H9 (cell line): ENCODE results near the gene PHF21B. TPM values are rescaled to one million over a fixed set of nuclear protein-coding genes. Genes with fewer than 3 reads are reported as not detected.

Experiments used
- DNase-seq: peaks from one replicate; pipeline ENCODE4 v3.0.0-alpha.2; 2017
- H2AFZ ChIP-seq: one replicate; pipeline ENCODE4 v1.6.1; 2013; ENCODE audit warnings: mild to moderate bottlenecking, low read length, control low read depth, moderate library complexity
- H2AK5ac ChIP-seq: 2 replicates; pipeline ENCODE4 v1.6.1; 2013; ENCODE audit warnings: low read length, control low read depth, mixed read lengths; ENCODE audit not compliant: insufficient read length
- H2BK120ac ChIP-seq: one replicate; pipeline ENCODE4 v1.6.1; 2013; ENCODE audit warnings: low read depth, mild to moderate bottlenecking, low read length, control low read depth, inconsistent platforms; ENCODE audit not compliant: poor library complexity, severe bottlenecking
- H2BK12ac ChIP-seq: 2 replicates; pipeline ENCODE4 v1.6.1; 2013; ENCODE audit warnings: low read length, control low read depth, mixed read lengths, low read depth; ENCODE audit not compliant: insufficient read length
- H2BK15ac ChIP-seq: 2 replicates; pipeline ENCODE4 v1.6.1; 2013; ENCODE audit warnings: low read depth, low read length, control low read depth
- H2BK20ac ChIP-seq: one replicate; pipeline ENCODE4 v1.6.1; 2013; ENCODE audit warnings: low read depth, mild to moderate bottlenecking, low read length, control low read depth, inconsistent platforms; ENCODE audit not compliant: poor library complexity, severe bottlenecking
- H2BK5ac ChIP-seq: 2 replicates; pipeline ENCODE4 v1.6.1; 2013; ENCODE audit warnings: low read length, control low read depth, mixed read lengths; ENCODE audit not compliant: insufficient read length
- H3K14ac ChIP-seq: 2 replicates; pipeline ENCODE4 v1.6.1; 2013; ENCODE audit warnings: low read length, control low read depth; ENCODE audit not compliant: insufficient read depth
- H3K18ac ChIP-seq: 2 replicates; pipeline ENCODE4 v1.6.1; 2013; ENCODE audit warnings: low read depth, mild to moderate bottlenecking, mixed read lengths, low read length, control low read depth; ENCODE audit not compliant: insufficient read length
- H3K23ac ChIP-seq: 2 replicates; pipeline ENCODE4 v1.6.1; 2013; ENCODE audit warnings: low read length, control low read depth, mixed read lengths, low read depth; ENCODE audit not compliant: insufficient read length
- H3K23me2 ChIP-seq: 2 replicates; pipeline ENCODE4 v1.6.1; 2013; ENCODE audit warnings: low read depth, mild to moderate bottlenecking, mixed read lengths, low read length, control low read depth; ENCODE audit not compliant: insufficient read length, poor library complexity, severe bottlenecking
- H3K27ac ChIP-seq: 2 replicates; pipeline ENCODE4 v1.5.1; 2013; ENCODE audit warnings: low read length, control low read depth, mixed read lengths, low read depth; ENCODE audit not compliant: insufficient read length
- H3K27me3 ChIP-seq: 2 replicates; pipeline ENCODE4 v1.6.1; 2013; ENCODE audit warnings: low read length, control low read depth, inconsistent platforms; ENCODE audit not compliant: insufficient read depth
- H3K4ac ChIP-seq: 2 replicates; pipeline ENCODE4 v1.6.1; 2013; ENCODE audit warnings: low read depth, mild to moderate bottlenecking, control low read depth, inconsistent platforms, low read length, moderate library complexity
- H3K4me1 ChIP-seq: 2 replicates; pipeline ENCODE4 v1.6.1; 2013; ENCODE audit warnings: low read length, control low read depth, inconsistent platforms; ENCODE audit not compliant: insufficient read depth
- H3K4me2 ChIP-seq: 2 replicates; pipeline ENCODE4 v1.6.1; 2013; ENCODE audit warnings: low read length, control low read depth, mixed read lengths; ENCODE audit not compliant: insufficient read length, insufficient read depth
- H3K56ac ChIP-seq: 2 replicates; pipeline ENCODE4 v1.6.1; 2013; ENCODE audit warnings: low read depth, mild to moderate bottlenecking, mixed read lengths, low read length, control low read depth; ENCODE audit not compliant: insufficient read length
- H3K79me1 ChIP-seq: 2 replicates; pipeline ENCODE4 v1.6.1; 2013; ENCODE audit warnings: low read depth, mild to moderate bottlenecking, moderate library complexity, low read length, control low read depth, inconsistent platforms; ENCODE audit not compliant: insufficient read depth, poor library complexity, severe bottlenecking
- H3K79me2 ChIP-seq: 2 replicates; pipeline ENCODE4 v1.6.1; 2013; ENCODE audit warnings: low read length, control low read depth, inconsistent platforms; ENCODE audit not compliant: insufficient read depth
- H3K9ac ChIP-seq: 2 replicates; pipeline ENCODE4 v1.6.1; 2013; ENCODE audit warnings: low read length, control low read depth, mixed read lengths; ENCODE audit not compliant: insufficient read length; ENCODE audit errors: extremely low read depth
- H3K9me3 ChIP-seq: one replicate; pipeline ENCODE4 v1.6.1; 2013; ENCODE audit warnings: low read depth, low read length, inconsistent platforms; ENCODE audit not compliant: control insufficient read depth
- H3T11ph ChIP-seq: one replicate; pipeline ENCODE4 v1.6.1; 2013; ENCODE audit warnings: mild to moderate bottlenecking, low read length, control low read depth, inconsistent platforms
- H4K20me1 ChIP-seq: one replicate; pipeline ENCODE4 v1.6.1; 2013; ENCODE audit not compliant: control insufficient read depth, insufficient read length, insufficient read depth
- H4K5ac ChIP-seq: 2 replicates; pipeline ENCODE4 v1.6.1; 2013; ENCODE audit warnings: low read depth, mild to moderate bottlenecking, mixed read lengths, low read length, control low read depth; ENCODE audit not compliant: insufficient read length
- H4K8ac ChIP-seq: replicated peaks from 2 replicates; pipeline ENCODE4 v1.6.1; 2013; ENCODE audit warnings: low read length, control low read depth, mixed read lengths, low read depth; ENCODE audit not compliant: insufficient read length
- H4K91ac ChIP-seq: 2 replicates; pipeline ENCODE4 v1.6.1; 2013; ENCODE audit warnings: low read depth, mild to moderate bottlenecking, moderate library complexity, mixed read lengths, low read length, control low read depth; ENCODE audit not compliant: insufficient read length
- H3K27ac Mint-ChIP-seq, 3 experiments: 2 replicates in 2 of 3; 3 replicates in 1 of 3; pipeline ENCODE4 v1.8.0; 2020 to 2021; ENCODE audit warnings: mixed read lengths in 3 of 3, mild to moderate bottlenecking in 1 of 3, moderate library complexity in 1 of 3
- H3K27me3 Mint-ChIP-seq: 2 replicates; pipeline ENCODE4 v1.8.0; 2021; ENCODE audit warnings: low read depth, mild to moderate bottlenecking, moderate library complexity, mixed read lengths
- H3K36me3 Mint-ChIP-seq, 3 experiments: 2 replicates in 2 of 3; 3 replicates in 1 of 3; pipeline ENCODE4 v1.8.0; 2020 to 2021; ENCODE audit warnings: low read depth in 3 of 3, mixed read lengths in 3 of 3; ENCODE audit not compliant: insufficient read depth in 1 of 3
- H3K4me1 Mint-ChIP-seq, 2 experiments: 2 replicates each; pipeline ENCODE4 v1.8.0; 2020; ENCODE audit warnings: mixed read lengths in 2 of 2
- H3K4me3 Mint-ChIP-seq, 2 experiments: 2 replicates in 1 of 2; 3 replicates in 1 of 2; pipeline ENCODE4 v1.8.0; 2020 to 2021; ENCODE audit warnings: mild to moderate bottlenecking in 2 of 2, mixed read lengths in 2 of 2, moderate library complexity in 1 of 2
- H3K9me3 Mint-ChIP-seq, 2 experiments: 2 replicates in 1 of 2; 3 replicates in 1 of 2; pipeline ENCODE4 v1.8.0; 2020; ENCODE audit warnings: mild to moderate bottlenecking in 2 of 2, mixed read lengths in 2 of 2, moderate library complexity in 1 of 2
- WGBS: extraction: QIAGEN DNeasy Blood & Tissue Kit; methylation state at CpG from one replicate; pipeline ENCODE4 v1.1.7; 2013; ENCODE audit warnings: missing lambda C conversion rate, low lambda C conversion rate, mixed read lengths; ENCODE audit not compliant: insufficient read length; ENCODE audit errors: extremely low coverage; 5-methylcytosine and 5-hydroxymethylcytosine counted together
- total RNA-seq: library from RNA; stranded (reverse); gene quantifications from 2 replicates; pipeline ENCODE4 v1.2.1, GENCODE V29; 2021
- TF ChIP-seq, protein P1 (sequence below): fragments of 200-600 bp; sonication (generic); conservative IDR thresholded peaks from 3 replicates; pipeline ENCODE4 v1.8.0; 2021; ENCODE audit warnings: antibody characterized with exemption, mild to moderate bottlenecking

The PHF21B gene
- total RNA-seq, 1 experiment from 2014 or later, result 60.3 TPM

DNA sequence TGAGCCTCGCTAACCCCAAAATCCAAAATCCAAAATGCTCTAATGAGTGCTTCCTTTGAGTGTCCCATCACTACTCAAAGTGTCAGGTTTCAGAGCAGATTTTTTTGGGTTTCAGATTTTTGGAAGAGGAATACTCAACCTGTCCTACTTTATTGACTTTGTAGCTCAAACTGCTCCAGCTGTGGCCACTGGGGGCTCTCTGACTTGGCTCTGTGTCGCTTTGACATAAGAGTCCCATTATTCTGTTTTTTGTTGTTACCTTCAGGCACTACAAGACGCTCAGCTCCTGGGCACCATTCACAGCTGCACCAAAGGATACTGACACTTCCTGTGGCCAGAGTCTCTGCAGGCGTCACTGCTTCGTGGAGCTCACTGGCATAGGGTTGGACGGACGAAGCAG lies 41.1 kb downstream of the PHF21B start:
- H3K79me2 ChIP-seq, result peaks cover under 1% of the 10 kb centered on the region; the same call in 1 of the 2 replicates
- no peak overlapping the region for H2BK12ac ChIP-seq
- H3K14ac ChIP-seq, result no peak overlapping the region; the same call in 1 of the 2 replicates
- no peak overlapping the region for H3K9ac ChIP-seq
- H2BK20ac ChIP-seq, result no peak overlapping the region
- H4K5ac ChIP-seq, result no peak overlapping the region
- no peak overlapping the region for H4K8ac ChIP-seq
- H3K4me2 ChIP-seq, result no peak overlapping the region
- H4K91ac ChIP-seq, result no peak overlapping the region
- H3K27ac ChIP-seq, result no peak overlapping the region
- Mint-ChIP-seq H3K36me3 (peaks cover 18 to 52% (median 46%) of the 10 kb centered on the region in 3 experiments; a peak in 6 of 7 replicates), H3K9me3 (no peaks in the 10 kb centered on the region), H3K4me3 (no peak overlapping the region), H3K4me1 (peaks cover 67 to 70% of the 10 kb centered on the region in 2 experiments), H3K27ac (peak overlapping the region in 1 of 3 experiments; percentile 68; a peak in 1 of 7 replicates), H3K27me3 (no peaks in the 10 kb centered on the region)
- H2AFZ ChIP-seq, result no peak overlapping the region
- no peak overlapping the region for H3K56ac ChIP-seq
- no peaks in the 10 kb centered on the region; the same call in 1 of the 2 replicates for H3K4me1 ChIP-seq
- H3K18ac ChIP-seq, result no peak overlapping the region
- no peaks in the 10 kb centered on the region for H3K23me2 ChIP-seq
- H3K23ac ChIP-seq, result no peak overlapping the region
- no peaks in the 10 kb centered on the region for H3K9me3 ChIP-seq
- H2BK5ac ChIP-seq, result no peak overlapping the region
- H3T11ph ChIP-seq, result no peak overlapping the region
- no peak overlapping the region for H2AK5ac ChIP-seq
- H4K20me1 ChIP-seq, result peaks cover 3% of the 10 kb centered on the region
- WGBS, result no CpG with 5 or more reads among the region's 7 CpGs
- TF ChIP-seq, protein P1, sequence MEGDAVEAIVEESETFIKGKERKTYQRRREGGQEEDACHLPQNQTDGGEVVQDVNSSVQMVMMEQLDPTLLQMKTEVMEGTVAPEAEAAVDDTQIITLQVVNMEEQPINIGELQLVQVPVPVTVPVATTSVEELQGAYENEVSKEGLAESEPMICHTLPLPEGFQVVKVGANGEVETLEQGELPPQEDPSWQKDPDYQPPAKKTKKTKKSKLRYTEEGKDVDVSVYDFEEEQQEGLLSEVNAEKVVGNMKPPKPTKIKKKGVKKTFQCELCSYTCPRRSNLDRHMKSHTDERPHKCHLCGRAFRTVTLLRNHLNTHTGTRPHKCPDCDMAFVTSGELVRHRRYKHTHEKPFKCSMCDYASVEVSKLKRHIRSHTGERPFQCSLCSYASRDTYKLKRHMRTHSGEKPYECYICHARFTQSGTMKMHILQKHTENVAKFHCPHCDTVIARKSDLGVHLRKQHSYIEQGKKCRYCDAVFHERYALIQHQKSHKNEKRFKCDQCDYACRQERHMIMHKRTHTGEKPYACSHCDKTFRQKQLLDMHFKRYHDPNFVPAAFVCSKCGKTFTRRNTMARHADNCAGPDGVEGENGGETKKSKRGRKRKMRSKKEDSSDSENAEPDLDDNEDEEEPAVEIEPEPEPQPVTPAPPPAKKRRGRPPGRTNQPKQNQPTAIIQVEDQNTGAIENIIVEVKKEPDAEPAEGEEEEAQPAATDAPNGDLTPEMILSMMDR, result peak; percentile 52
- no peak overlapping the region for H2BK15ac ChIP-seq
- DNase-seq, result no peak
- H2BK120ac ChIP-seq, result no peak overlapping the region
- H3K27me3 ChIP-seq, result no peaks in the 10 kb centered on the region
- H3K79me1 ChIP-seq, result peaks cover 10% of the 10 kb centered on the region
- no peak overlapping the region for H3K4ac ChIP-seq
